ENCODE results near the gene RNF214. TPM values are rescaled to one million over a fixed set of nuclear protein-coding genes. Genes with fewer than 3 reads are reported as not detected.

RNF214 gene
- total RNA-seq, 1 donor from 2014 or later, result 5.8 TPM

DNA sequence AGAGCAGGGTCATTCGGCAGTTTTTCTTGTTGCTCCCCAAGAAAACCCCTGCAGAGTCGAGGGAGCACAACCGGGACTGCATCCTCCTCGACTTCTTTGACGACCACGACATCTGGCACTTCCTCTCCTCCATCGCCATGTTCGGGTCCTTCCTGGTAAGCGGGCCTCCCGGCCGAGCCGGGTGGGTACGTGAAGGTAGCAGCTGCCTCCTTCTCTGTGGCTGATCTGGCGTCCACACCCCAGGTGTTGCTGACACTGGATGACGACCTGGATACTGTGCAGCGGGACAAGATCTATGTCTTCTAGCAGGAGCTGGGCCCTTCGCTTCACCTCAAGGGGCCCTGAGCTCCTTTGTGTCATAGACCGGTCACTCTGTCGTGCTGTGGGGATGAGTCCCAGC lies 36.7 kb upstream of the RNF214 start:
- Histone ChIP-seq H3K4me3 (ENCODE audit: low read depth, low read length) (no peak overlapping the region), H3K36me3 (ENCODE audit: control insufficient read depth, insufficient read depth, low read length) (peaks cover 3% of the 10 kb centered on the region), H3K27me3 (ENCODE audit: control insufficient read depth, insufficient read depth, low read length) (no peaks in the 10 kb centered on the region)
- TF ChIP-seq, protein P1, sequence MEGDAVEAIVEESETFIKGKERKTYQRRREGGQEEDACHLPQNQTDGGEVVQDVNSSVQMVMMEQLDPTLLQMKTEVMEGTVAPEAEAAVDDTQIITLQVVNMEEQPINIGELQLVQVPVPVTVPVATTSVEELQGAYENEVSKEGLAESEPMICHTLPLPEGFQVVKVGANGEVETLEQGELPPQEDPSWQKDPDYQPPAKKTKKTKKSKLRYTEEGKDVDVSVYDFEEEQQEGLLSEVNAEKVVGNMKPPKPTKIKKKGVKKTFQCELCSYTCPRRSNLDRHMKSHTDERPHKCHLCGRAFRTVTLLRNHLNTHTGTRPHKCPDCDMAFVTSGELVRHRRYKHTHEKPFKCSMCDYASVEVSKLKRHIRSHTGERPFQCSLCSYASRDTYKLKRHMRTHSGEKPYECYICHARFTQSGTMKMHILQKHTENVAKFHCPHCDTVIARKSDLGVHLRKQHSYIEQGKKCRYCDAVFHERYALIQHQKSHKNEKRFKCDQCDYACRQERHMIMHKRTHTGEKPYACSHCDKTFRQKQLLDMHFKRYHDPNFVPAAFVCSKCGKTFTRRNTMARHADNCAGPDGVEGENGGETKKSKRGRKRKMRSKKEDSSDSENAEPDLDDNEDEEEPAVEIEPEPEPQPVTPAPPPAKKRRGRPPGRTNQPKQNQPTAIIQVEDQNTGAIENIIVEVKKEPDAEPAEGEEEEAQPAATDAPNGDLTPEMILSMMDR (IDR thresholded peaks at IDR 0.05; ENCODE audit: insufficient read depth, low read length, severe bottlenecking), result no peak
- DNase-seq (ENCODE audit: low read depth) (no peak), FAIRE-seq (no peak)

DNA sequence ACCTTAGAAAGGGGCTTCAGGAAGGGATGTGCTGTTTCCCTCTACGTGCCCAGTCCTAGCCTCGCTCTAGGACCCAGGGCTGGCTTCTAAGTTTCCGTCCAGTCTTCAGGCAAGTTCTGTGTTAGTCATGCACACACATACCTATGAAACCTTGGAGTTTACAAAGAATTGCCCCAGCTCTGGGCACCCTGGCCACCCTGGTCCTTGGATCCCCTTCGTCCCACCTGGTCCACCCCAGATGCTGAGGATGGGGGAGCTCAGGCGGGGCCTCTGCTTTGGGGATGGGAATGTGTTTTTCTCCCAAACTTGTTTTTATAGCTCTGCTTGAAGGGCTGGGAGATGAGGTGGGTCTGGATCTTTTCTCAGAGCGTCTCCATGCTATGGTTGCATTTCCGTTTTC lies 35.5 kb upstream of the RNF214 start:
- DNase-seq (ENCODE audit: low read depth) (no peak), FAIRE-seq (no peak)
- peaks cover 1% of the 10 kb centered on the region for H3K36me3 ChIP-seq (ENCODE audit: control insufficient read depth, insufficient read depth, low read length)
- no peaks in the 10 kb centered on the region for H3K27me3 ChIP-seq (ENCODE audit: control insufficient read depth, insufficient read depth, low read length)
- H3K4me3 ChIP-seq (ENCODE audit: low read depth, low read length), result no peak overlapping the region
- TF ChIP-seq, protein P1 (IDR thresholded peaks at IDR 0.05; ENCODE audit: insufficient read depth, low read length, severe bottlenecking), result no peak

DNA sequence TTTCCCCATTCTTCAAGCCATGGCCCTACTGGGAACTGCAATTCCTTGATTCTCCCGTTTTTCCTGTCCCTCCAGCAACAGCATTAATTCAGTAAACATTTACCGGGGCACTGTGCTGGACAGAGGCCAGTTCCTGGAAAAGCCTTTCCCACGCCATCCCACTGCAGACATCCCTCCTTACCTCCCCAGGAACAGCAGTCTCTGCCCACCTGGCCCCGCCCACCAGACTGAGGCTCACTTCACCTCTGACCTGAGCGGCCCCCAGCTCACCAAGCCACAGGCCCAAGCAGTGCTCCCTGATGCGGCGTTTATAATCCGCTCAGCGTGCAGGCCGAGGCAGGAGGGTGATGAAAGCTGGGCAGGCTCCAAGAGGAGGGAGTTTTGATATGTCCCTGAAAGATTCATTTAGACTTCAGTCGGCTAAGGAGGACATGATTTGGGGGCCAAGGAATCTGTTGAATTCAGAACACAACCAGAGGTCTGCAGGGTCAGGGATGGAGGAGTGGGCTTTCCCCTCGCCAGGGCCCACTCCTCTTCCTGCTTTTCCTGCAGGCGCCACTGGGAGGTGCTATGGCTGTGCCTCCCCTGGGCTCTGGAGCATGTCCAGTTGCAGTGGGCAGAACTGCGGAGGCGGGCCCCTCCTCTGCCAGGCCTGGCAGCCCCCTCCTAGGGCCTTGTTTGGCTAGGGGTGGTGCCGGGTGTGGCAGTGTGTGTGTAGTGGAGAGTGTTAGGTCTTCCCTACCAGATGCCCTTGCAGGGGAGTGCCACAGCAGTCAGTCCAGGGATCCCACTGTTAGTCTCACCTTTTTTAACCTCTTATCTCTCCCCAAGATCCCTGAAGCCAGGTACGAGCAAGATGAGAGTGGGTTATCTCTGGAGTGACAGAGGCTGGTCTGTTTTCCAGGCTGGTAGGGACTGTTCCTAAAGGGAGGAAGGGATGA lies 34.7 kb upstream of the RNF214 start:
- peaks cover 1% of the 10 kb centered on the region for H3K36me3 ChIP-seq (ENCODE audit: control insufficient read depth, insufficient read depth, low read length)
- H3K4me3 ChIP-seq (ENCODE audit: low read depth, low read length), result no peak overlapping the region
- no peak for FAIRE-seq
- TF ChIP-seq, protein P1 (IDR thresholded peaks at IDR 0.05; ENCODE audit: insufficient read depth, low read length, severe bottlenecking), result peak; percentile 66
- H3K27me3 ChIP-seq (ENCODE audit: control insufficient read depth, insufficient read depth, low read length), result no peaks in the 10 kb centered on the region
- peak; percentile 12 for DNase-seq (ENCODE audit: low read depth)

DNA sequence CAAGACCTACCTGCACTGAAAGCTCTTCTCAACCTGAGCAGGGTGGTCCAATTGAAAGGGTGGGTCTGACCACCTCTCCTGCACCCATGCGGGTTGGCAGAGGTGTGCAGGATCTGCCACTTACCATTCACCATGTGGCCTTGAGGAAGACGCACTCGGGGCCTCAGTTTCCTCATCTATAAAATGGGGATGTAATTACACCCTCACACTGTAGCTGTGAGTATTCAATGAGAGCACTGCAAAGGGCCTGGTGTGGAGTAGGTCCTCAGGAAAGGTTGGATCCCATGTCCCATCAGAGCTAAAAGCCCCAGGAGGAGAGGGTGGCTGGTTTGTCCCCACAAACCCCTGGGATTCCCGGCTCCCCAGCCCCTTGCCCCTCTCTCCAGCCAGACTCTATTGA lies 33.9 kb upstream of the RNF214 start:
- H3K4me3 ChIP-seq (ENCODE audit: low read depth, low read length), result no peak overlapping the region

DNA sequence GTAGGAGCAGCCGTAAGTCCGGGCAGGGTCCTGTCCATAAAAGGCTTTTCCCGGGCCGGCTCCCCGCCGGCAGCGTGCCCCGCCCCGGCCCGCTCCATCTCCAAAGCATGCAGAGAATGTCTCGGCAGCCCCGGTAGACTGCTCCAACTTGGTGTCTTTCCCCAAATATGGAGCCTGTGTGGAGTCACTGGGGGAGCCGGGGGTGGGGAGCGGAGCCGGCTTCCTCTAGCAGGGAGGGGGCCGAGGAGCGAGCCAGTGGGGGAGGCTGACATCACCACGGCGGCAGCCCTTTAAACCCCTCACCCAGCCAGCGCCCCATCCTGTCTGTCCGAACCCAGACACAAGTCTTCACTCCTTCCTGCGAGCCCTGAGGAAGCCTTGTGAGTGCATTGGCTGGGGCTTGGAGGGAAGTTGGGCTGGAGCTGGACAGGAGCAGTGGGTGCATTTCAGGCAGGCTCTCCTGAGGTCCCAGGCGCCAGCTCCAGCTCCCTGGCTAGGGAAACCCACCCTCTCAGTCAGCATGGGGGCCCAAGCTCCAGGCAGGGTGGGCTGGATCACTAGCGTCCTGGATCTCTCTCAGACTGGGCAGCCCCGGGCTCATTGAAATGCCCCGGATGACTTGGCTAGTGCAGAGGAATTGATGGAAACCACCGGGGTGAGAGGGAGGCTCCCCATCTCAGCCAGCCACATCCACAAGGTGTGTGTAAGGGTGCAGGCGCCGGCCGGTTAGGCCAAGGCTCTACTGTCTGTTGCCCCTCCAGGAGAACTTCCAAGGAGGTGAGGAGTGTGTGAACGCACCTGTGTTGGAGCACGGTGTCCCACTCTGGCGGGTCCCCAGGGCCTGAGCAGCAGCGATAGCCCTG lies 33.2 kb upstream of the RNF214 start, which contains the start of gene TAGLN:
Gene TAGLN, plus strand, starts transcription at position 318 of the 863 bp plus-strand sequence. CDS start 3,644 bp downstream, outside the sequence.
- no peaks in the 10 kb centered on the region for H3K27me3 ChIP-seq (ENCODE audit: control insufficient read depth, insufficient read depth, low read length)
- FAIRE-seq, result no peak
- TF ChIP-seq, protein P1 (IDR thresholded peaks at IDR 0.05; ENCODE audit: insufficient read depth, low read length, severe bottlenecking), result no peak
- DNase-seq (ENCODE audit: low read depth), result peak; percentile 74
- H3K36me3 ChIP-seq (ENCODE audit: control insufficient read depth, insufficient read depth, low read length), result peaks cover 2% of the 10 kb centered on the region
- H3K4me3 ChIP-seq (ENCODE audit: low read depth, low read length), result peak within 1 kb of the TSS; percentile 19

More for the DNA sequence above, 33.9 kb upstream of the RNF214 start:
- Histone ChIP-seq H3K27me3 (ENCODE audit: control insufficient read depth, insufficient read depth, low read length) (no peaks in the 10 kb centered on the region), H3K36me3 (ENCODE audit: control insufficient read depth, insufficient read depth, low read length) (no peaks in the 10 kb centered on the region)
- TF ChIP-seq, protein P1 (IDR thresholded peaks at IDR 0.05; ENCODE audit: insufficient read depth, low read length, severe bottlenecking), result no peak
- FAIRE-seq (no peak), DNase-seq (ENCODE audit: low read depth) (no peak)
